ENCODE data around the gene GCN1.
A peak's percentile ranks its signal among the peaks of the same experiment; 100 is the strongest.

GCN1 gene

DNA sequence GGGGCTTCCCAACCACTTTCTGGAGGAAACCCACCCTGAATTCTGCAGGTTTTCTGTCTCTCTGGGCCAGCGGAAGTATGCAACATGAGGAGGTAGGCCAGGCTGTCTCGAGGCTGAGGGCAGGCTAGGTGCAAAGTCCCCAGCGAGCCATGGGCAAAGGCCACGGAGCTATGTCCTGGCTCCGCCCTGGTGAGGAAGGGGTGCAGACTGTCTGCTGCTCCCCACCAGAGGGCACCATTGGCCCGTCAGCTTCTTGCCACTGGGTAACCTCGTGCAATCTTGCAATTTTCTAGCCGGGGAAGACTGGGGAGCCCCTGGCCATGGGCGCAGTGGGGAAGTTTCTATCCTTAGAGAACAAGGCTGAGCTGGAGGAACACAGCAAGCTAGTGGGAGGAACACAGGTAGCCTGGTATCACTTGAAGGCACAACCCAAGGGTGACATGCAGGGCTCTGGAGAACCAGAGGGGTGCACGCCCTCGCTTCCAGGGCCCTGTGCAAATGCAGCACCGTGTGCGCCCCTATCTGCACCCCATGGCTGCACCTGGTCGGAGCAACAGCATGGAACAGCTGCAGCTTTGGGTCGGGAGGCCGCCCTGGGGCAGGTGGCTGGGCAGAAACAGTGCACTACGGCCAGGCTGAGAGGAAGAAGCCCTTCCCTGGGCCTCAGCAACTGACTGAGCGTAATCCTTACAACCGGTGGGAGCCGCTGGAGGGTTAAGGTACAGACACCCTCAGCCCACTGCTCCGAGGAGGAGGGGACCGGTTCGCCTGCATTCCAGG is 34.0 kb upstream of the GCN1 start (continued):
- TF ChIP-seq, protein P1, sequence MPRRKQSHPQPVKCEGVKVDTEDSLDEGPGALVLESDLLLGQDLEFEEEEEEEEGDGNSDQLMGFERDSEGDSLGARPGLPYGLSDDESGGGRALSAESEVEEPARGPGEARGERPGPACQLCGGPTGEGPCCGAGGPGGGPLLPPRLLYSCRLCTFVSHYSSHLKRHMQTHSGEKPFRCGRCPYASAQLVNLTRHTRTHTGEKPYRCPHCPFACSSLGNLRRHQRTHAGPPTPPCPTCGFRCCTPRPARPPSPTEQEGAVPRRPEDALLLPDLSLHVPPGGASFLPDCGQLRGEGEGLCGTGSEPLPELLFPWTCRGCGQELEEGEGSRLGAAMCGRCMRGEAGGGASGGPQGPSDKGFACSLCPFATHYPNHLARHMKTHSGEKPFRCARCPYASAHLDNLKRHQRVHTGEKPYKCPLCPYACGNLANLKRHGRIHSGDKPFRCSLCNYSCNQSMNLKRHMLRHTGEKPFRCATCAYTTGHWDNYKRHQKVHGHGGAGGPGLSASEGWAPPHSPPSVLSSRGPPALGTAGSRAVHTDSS (tag by site-specific recombination; IDR thresholded peaks at IDR 0.05) = peak; percentile 51; the same call in 1 of the 2 replicates
- TF ChIP-seq ZNF776 (tag by site-specific recombination; IDR thresholded peaks at IDR 0.05; ENCODE audit: borderline replicate concordance) = no peak
- no peak for TF ChIP-seq ZNF596 (tag by site-specific recombination; IDR thresholded peaks at IDR 0.05)
- TF ChIP-seq ZFHX2 (tag by site-specific recombination; conservative IDR thresholded peaks at IDR 0.05) = no peak
- TF ChIP-seq ZBTB8A (tag by site-specific recombination; IDR thresholded peaks at IDR 0.05) = peak; percentile 50; the same call in 1 of the 2 replicates
- TF ChIP-seq ZNF302 (tag by site-specific recombination; IDR thresholded peaks at IDR 0.05; ENCODE audit: low read depth) = no peak

DNA sequence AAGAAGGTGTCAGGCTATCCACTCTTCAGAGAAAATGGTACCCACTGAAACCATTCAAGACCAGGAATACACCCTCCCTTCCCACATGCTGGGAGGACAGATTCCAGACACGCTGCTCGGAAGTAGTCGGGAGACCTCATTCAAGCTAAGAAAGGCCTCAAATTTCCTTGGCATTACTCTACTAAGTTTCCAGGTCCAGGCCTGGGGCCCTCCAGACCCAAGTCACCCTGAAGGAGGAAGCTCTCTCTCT is 33.5 kb upstream of the GCN1 start:
- no peak overlapping the region for H3K27ac ChIP-seq (ENCODE audit: extremely low read depth, low read depth, low read length)
- peaks cover 42% of the 10 kb centered on the region for H3K4me1 ChIP-seq (ENCODE audit: control insufficient read depth, insufficient read depth, low read length)
- POLR2A ChIA-PET = interaction anchor here (0.7 to 10.5 kb wide), 7 partner anchors 21 to 63 kb away, joined by 3 to 194 read pairs (median 6); partner anchors contain the start of genes PXN, RNU4-1, RNU4-2 and RPLP0
- TF ChIP-seq IKZF3 (tag by site-specific recombination; IDR thresholded peaks at IDR 0.05) (0 out of 2 replicates have a peak, but pooled peaks have one; percentile 7), ZNF530 (tag by site-specific recombination; IDR thresholded peaks at IDR 0.05; ENCODE audit: low read depth) (no peak), ZNF777 (tag by site-specific recombination; IDR thresholded peaks at IDR 0.05; ENCODE audit: borderline replicate concordance) (no peak), ZNF561 (tag by site-specific recombination; IDR thresholded peaks at IDR 0.05; ENCODE audit: borderline replicate concordance) (no peak), GLIS2 (tag by site-specific recombination; IDR thresholded peaks at IDR 0.05) (no peak), TRIM28 (IDR thresholded peaks at IDR 0.05; ENCODE audit: borderline replicate concordance, low read length) (no peak), MYNN (tag by site-specific recombination; IDR thresholded peaks at IDR 0.05; ENCODE audit: borderline replicate concordance) (no peak), ZNF37A (tag by site-specific recombination; IDR thresholded peaks at IDR 0.05) (no peak)
- CTCF ChIA-PET = interaction anchor here (0.5 to 14.3 kb wide), 36 partner anchors 8 to 236 kb away, joined by 3 to 581 read pairs (median 6); partner anchors contain the start of genes PXN, RNU4-1, RNU4-2 and RPLP0
- no peak overlapping the region for H3K4me3 ChIP-seq (ENCODE audit: low read depth, low read length)
- peaks cover 0 to 15% of the 10 kb centered on the region in 2 experiments; a peak in 1 of 3 replicates for H3K36me3 ChIP-seq (ENCODE audit: control insufficient read depth in 2 of 2, insufficient read depth in 1 of 2, low read length in 2 of 2)
- H3K9me3 ChIP-seq (ENCODE audit: control insufficient read depth, insufficient read depth, low read depth, low read length) = no peaks in the 10 kb centered on the region

DNA sequence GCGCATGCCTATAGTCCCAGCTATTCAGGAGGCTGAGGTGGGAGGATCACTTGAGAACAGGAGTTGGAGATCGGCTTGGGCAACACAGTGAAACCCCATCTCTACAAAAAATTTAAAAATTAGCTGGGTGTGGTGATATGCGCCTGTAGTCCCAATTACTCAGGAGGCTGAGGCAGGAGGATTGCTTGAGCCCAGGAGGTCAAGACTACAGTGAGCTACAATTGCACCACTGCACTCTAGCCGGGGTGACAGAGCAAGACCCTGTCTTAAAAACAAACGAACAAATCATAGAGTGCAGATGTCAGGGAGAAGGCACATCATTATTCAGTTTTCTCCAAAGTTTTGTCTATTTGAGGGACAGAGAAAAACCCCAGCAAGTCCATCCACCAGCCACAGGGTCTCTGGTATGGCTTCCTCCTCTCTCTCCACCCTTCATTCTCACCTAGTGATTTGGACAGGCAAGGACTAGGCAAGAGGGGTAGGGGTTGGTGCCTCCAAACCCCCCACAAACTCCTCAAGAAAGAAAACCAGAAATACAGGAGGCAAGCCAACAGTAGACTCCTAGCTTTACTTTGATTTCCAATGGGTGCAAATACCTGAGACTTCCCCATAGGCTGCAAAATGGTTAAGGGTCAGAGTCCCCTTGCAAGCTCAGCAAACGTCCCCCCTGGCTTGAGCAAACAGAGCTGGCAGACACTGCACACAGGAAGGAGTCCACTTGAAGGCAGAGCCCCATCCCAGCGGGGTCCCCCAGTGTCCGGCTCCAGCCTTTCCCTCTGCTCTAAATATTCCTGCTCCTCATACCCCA is 32.9 kb upstream of the GCN1 start:
- CTCF ChIA-PET = interaction anchor here (0.5 to 14.3 kb wide), 36 partner anchors 9 to 236 kb away, joined by 3 to 581 read pairs (median 6); partner anchors contain the start of genes PXN, RNU4-1, RNU4-2 and RPLP0
- Histone ChIP-seq H3K4me1 (ENCODE audit: control insufficient read depth, insufficient read depth, low read length) (peaks cover 40% of the 10 kb centered on the region), H3K27ac (ENCODE audit: extremely low read depth, low read depth, low read length) (no peak overlapping the region), H3K4me3 (ENCODE audit: low read depth, low read length) (no peak overlapping the region), H3K36me3 (ENCODE audit: control insufficient read depth in 2 of 2, insufficient read depth in 1 of 2, low read length in 2 of 2) (peaks cover 0 to 21% of the 10 kb centered on the region in 2 experiments; a peak in 1 of 3 replicates), H3K9me3 (ENCODE audit: control insufficient read depth, insufficient read depth, low read depth, low read length) (no peaks in the 10 kb centered on the region)
- POLR2A ChIA-PET = interaction anchor here (0.7 to 10.5 kb wide), 7 partner anchors 11 to 64 kb away, joined by 3 to 194 read pairs (median 6); partner anchors contain the start of genes PXN, RNU4-1, RNU4-2 and RPLP0
- TF ChIP-seq ZNF660 (tag by site-specific recombination; IDR thresholded peaks at IDR 0.05) (no peak), ZNF626 (tag by site-specific recombination; IDR thresholded peaks at IDR 0.05) (no peak), RBAK (tag by site-specific recombination; IDR thresholded peaks at IDR 0.05) (no peak), ZNF791 (tag by site-specific recombination; IDR thresholded peaks at IDR 0.05) (no peak), ZNF112 (tag by site-specific recombination; IDR thresholded peaks at IDR 0.05) (no peak), ZNF202 (tag by site-specific recombination; IDR thresholded peaks at IDR 0.05; ENCODE audit: borderline replicate concordance) (no peak), ZNF792 (tag by site-specific recombination; IDR thresholded peaks at IDR 0.05) (no peak), ZNF121 (tag by site-specific recombination; IDR thresholded peaks at IDR 0.05) (no peak), HOXC10 (CRISPR knock-in tag; IDR thresholded peaks at IDR 0.05) (no peak), ZNF248 (tag by site-specific recombination; IDR thresholded peaks at IDR 0.05) (no peak)
- TF ChIP-seq, protein P2, sequence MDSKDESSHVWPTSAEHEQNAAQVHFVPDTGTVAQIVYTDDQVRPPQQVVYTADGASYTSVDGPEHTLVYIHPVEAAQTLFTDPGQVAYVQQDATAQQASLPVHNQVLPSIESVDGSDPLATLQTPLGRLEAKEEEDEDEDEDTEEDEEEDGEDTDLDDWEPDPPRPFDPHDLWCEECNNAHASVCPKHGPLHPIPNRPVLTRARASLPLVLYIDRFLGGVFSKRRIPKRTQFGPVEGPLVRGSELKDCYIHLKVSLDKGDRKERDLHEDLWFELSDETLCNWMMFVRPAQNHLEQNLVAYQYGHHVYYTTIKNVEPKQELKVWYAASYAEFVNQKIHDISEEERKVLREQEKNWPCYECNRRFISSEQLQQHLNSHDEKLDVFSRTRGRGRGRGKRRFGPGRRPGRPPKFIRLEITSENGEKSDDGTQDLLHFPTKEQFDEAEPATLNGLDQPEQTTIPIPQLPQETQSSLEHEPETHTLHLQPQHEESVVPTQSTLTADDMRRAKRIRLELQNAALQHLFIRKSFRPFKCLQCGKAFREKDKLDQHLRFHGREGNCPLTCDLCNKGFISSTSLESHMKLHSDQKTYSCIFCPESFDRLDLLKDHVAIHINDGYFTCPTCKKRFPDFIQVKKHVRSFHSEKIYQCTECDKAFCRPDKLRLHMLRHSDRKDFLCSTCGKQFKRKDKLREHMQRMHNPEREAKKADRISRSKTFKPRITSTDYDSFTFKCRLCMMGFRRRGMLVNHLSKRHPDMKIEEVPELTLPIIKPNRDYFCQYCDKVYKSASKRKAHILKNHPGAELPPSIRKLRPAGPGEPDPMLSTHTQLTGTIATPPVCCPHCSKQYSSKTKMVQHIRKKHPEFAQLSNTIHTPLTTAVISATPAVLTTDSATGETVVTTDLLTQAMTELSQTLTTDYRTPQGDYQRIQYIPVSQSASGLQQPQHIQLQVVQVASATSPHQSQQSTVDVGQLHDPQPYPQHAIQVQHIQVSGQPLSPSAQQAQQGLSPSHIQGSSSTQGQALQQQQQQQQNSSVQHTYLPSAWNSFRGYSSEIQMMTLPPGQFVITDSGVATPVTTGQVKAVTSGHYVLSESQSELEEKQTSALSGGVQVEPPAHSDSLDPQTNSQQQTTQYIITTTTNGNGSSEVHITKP (tag by site-specific recombination; IDR thresholded peaks at IDR 0.05) = no peak
